ENCODE results near the gene CTSA.

CTSA gene

DNA sequence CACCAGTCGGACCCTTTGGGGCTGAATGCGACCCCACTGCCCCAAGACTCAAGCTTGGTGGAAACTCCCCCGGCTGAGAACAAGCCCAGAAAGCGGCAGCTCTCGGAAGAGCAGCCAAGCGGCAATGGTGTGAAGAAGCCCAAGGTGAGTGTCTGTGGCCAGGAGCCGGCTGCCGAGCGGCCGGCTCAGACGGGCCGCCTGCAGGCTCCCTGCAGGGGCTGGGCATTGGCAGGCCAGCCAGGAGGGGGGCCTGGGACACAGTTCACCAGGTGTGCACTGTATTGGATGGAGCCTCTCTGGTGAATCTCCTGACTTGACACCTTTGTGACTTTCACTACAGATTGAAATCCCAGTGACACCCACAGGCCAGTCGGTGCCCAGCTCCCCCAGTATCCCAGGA is 49.3 kb downstream of the CTSA start:
- DNase-seq: no peak

DNA sequence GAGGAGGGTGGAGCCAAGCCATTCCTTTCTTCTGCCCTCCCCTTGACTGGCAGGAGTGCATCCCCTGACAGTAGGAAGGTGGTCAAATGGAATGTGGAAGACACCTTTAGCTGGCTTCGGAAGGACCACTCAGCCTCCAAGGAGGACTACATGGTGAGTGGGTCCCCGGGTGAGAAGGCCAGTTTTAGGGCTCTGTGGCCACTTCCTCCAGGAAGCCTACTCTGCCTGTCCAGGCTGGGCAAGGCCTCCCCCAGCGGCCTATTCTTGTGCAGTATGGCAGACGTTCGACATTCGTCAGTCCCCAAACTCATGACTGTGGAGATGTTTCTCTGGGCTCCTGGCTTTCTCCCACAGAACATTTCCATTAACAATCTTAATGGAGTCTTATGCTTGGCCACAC is 52.5 kb downstream of the CTSA start:
- DNase-seq: no peak

DNA sequence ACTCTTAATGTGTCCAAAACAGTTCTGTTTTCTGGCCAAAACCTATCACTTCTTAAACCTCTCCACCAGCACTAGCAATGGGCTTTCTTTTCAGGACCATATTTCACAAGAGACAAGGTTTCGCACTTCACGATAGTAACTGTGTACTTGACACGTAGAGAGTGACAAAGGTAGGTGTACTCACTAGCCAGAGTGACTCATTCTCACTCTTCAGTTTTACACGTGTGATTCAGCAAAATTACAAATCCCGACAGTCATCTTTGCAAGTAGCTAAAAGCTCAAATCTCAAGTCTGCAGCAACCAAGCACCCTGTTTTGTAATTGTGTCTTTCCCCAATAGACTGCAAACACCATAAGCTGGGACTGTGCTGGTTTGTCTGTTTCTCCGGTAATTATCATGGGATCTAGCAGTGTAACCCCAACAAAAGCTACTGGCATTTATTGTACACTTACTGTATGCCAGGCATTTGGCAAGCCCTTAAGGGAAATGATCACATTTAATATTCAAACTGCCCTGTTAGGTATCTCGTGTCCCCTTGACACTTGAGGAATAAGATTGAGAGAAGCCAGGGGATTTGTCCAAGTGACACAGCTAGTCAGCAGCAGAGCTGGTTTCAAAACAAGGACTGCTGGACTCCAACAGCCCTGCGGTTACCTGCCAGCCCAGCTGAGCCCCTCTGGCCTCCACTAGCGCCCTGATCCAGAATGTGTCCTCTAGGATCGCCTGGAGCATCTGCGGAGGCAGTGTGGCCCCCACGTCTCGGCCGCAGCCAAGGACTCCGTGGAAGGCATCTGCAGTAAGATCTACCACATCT is 53.2 kb downstream of the CTSA start:
- DNase-seq: peak; percentile 39 to 83 (median 67)

DNA sequence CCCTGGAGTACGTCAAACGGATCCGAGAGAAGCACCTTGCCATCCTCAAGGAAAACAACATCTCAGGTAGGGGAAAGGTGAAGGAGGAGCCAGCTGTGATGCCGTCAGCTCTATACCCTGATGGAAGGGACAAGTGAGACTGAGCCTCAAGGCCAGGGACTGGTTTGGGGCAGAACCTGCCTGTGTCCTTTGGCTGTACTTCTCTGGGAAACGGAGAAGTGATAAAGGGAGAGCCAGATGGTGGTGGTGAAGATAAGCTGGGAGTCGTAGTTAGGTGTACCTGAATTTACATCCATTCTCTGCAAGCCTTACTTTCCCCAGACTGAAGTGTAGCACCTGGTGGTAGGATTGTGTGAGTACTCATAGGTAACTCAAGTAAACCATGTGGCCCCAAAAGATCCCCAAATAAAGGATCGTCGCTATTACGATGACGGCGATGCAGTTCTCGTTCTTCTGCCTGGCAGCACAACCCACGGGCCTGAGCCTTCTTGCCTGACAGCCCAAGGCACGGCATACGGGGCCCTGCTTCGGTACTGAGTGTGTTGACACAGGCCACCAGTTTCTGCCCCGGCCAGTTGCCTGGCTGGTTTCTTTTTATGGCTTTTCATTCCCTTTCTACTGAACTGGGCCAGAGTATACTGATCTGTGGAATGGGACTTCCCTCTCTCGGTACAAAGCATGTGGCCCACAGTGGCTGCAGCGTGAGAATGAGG is 54.0 kb downstream of the CTSA start:
- DNase-seq: no peak

DNA sequence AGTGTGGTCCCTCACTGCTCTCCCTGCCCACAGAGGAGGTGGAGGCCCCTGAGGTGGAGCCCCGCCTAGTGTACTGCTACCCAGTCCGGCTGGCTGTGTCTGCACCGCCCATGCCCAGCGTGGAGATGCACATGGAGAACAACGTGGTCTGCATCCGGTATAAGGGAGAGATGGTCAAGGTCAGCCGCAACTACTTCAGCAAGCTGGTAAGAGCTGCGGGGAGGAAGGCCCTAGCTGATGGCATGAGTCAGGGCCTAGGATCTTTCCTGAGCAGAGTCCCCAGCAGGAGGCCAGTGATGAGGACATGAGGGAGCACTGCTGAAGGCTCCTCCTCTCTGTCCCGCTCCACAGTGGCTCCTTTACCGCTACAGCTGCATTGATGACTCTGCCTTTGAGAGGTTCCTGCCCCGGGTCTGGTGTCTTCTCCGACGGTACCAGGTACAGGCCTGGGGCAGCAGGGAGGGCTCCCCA is 54.6 kb downstream of the CTSA start:
- peak in 1 of 3 donors; percentile 50 for DNase-seq

DNA sequence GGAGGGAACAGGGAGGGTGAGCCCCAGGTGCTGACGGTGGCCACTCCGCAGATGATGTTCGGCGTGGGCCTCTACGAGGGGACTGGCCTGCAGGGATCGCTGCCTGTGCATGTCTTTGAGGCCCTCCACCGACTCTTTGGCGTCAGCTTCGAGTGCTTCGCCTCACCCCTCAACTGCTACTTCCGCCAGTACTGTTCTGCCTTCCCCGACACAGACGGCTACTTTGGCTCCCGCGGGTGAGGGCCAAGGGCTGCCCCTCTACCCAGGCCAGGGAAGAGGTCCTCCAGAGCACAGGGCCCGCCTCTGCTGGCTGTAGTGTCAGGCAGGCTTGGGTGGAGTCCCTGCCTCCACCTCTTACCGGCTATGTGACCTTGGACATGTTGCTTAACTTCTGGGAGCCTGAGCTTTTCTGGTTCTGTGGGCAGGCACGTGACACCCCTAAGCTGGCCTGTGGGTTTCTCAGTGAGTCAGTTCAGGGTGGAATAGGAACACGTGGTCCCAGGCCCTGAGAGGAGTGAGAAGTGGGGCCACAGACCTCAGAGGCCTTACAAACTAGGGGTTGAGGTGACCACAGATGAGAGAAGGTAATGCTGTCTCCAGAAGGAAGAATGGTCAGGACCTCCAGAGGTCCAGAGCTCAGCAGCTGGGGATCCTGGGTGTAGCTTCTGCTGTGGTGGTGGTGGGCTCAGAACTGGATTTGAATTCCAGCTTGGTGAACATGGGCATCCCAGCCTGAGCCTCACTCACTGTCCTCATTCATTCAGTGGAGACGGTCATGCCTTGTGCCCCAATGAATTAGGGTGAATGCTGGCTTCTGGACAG is 55.2 kb downstream of the CTSA start:
- peak; percentile 35 to 91 (median 38) for DNase-seq

DNA sequence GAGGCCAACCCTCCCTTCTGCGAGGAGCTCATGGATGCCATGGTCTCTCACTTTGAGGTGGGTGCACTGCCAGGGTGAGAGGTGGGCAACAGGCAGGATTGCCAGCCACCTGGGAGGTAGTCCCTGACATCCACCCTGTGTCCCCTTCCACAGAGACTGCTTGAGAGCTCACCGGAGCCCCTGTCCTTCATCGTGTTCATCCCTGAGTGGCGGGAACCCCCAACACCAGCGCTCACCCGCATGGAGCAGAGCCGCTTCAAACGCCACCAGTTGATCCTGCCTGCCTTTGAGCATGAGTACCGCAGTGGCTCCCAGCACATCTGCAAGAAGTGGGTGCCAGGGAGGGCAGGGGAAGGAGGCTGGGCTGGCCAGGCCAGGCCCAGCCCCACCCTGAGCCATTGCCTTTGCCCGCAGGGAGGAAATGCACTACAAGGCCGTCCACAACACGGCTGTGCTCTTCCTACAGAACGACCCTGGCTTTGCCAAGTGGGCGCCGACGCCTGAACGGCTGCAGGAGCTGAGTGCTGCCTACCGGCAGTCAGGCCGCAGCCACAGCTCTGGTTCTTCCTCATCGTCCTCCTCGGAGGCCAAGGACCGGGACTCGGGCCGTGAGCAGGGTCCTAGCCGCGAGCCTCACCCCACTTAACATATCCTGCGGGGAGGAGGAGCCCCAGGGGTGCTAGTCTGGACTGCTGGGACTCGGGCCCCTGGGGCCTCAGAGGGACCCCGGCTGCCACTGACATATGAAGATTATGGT is 56.2 kb downstream of the CTSA start:
- no peak for DNase-seq

DNA sequence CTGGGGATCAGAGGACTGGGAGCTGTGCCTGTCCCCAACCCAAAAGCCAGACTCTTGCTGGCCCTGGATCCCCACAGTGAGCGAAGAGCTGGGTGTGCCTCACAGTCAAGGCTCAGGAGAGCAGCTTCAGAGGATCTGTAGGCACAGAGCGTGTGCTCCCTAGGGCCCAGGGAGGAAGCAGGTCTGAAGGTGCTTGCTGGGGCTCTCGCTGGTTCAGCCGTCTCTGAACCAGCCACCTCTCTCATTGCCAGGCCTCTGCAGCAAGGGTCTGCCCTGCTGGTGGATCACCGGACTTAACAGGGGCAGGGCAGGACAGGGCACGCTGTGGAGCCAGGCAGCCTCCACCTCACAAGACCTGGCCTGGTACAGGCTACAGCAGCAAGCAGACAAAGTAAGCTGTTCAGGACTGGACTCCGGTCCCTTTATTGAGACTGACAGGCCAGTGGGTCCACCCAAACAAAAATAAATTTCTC is 57.2 kb downstream of the CTSA start:
- DNase-seq: no peak

Measured in suppressor macrophage treated with lipopolysaccharide for 1 hour (primary cell).